Esophagus muscularis mucosa (tissue), 4 donors: ENCODE results near the gene RECK. TPM values are rescaled to one million over a fixed set of nuclear protein-coding genes. Genes with fewer than 3 reads are reported as not detected.
"Not testable (repeated sequence)": the region's sequence is repeated elsewhere in the genome, so short reads cannot be mapped to it uniquely, and the experiment has no call there.

Experiments
- DNase-seq: peaks from one replicate; pipeline ENCODE4 v3.0.0-alpha.2; 2017; ENCODE audit errors: extremely low spot score
- H3K27ac ChIP-seq, 4 donors: fragments of 200-600 bp; sonication (generic); replicated peaks in 1 of 4; 1 replicate in 3 of 4; 2 replicates in 1 of 4; pipeline ENCODE4 v1.5.1; 2016 to 2019; ENCODE audit warnings: mild to moderate bottlenecking in 1 of 4
- H3K27me3 ChIP-seq, 4 donors: fragments of 200-600 bp; sonication (generic); one replicate each; pipeline versions ENCODE4 v1.5.1 to v1.6.0; 2016 to 2019
- H3K36me3 ChIP-seq, 4 donors: fragments of 200-600 bp; sonication (generic); one replicate each; pipeline ENCODE4 v1.5.1; 2016 to 2019
- H3K4me1 ChIP-seq, 4 donors: fragments of 200-600 bp; sonication (generic); one replicate each; pipeline ENCODE4 v1.5.1; 2016 to 2019
- H3K4me3 ChIP-seq, 4 donors: fragments of 200-600 bp; sonication (generic); 1 replicate in 2 of 4; 2 replicates in 2 of 4; pipeline ENCODE4 v1.5.1; 2016 to 2019; ENCODE audit warnings: mild to moderate bottlenecking in 4 of 4, moderate library complexity in 1 of 4
- H3K9me3 ChIP-seq, 4 donors: fragments of 200-600 bp; sonication (generic); 1 replicate in 3 of 4; 2 replicates in 1 of 4; pipeline ENCODE4 v1.5.1; 2016 to 2019
- EP300 ChIP-seq: sonication (generic); formaldehyde crosslinking; IDR thresholded peaks from one replicate; pipeline ENCODE4 v1.6.1; 2017; ENCODE audit warnings: antibody characterized with exemption
- POLR2A ChIP-seq: fragments of 450-650 bp; IDR thresholded peaks from one replicate; pipeline ENCODE4 v1.6.1; 2017; ENCODE audit warnings: antibody characterized with exemption, moderate library complexity, mild to moderate bottlenecking, low read depth
- POLR2AphosphoS5 ChIP-seq, 2 donors: sonication (generic); formaldehyde crosslinking; IDR thresholded peaks; one replicate each; pipeline ENCODE4 v1.6.1; 2017; ENCODE audit warnings: antibody characterized with exemption in 2 of 2
- WGBS: methylation state at CpG from one replicate; pipeline ENCODE4 v1.1.5; 2018; 5-methylcytosine and 5-hydroxymethylcytosine counted together
- intact Hi-C: fragments of 100-400 bp; cut with DNase I; formaldehyde crosslinking; loops from one replicate; pipeline ENCODE4 v1.15.1; 2023
- total RNA-seq, 4 donors: library from RNA; depleted of rRNA; stranded (reverse); fragments of >200 nt; gene quantifications; one replicate each; pipeline versions ENCODE4 v1.1.0 to v1.2.1, GENCODE V29; 2016
- TF ChIP-seq, protein P1 (sequence below), 3 experiments: fragments of 200-600 bp in 2 of 3; fragments of 450-650 bp in 1 of 3; sonication (generic) in 2 of 3; IDR thresholded peaks; one replicate each; pipeline ENCODE4 v1.5.1; 2017 to 2019; ENCODE audit warnings: antibody characterized with exemption in 3 of 3, mild to moderate bottlenecking in 2 of 3, moderate library complexity in 1 of 3

RECK gene
- total RNA-seq, 4 donors from 2014 or later: 16.6 to 24.2 (median 19.0) TPM

DNA sequence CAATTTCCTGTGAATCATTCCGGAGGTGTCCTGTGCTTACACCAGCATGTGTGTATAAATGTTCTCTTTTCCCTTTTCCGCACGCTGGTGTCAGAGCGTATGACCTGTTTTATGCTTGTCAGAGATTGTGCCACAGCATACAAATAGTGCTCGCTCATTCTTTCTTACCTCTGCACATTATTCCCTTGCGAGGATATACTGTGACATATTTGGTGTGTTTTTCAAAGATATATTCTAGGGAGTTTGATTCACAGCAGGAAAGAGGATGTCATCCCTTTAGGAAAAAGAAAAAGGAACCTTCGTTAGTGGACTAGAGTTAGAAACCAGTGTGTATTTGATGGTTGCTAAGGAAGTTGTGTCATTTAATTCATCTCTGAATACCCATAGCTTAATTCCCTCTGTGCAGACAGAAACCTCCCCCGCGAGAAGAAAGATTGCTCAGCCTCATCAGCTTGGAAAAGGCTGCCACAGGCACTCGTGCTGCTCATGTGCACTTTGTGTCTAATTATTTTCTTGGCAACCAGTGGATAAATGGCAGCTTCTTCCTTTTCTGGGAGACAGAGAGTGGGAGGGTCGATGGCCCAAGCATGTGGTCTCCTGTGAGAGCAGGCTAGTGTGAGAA is 117.7 kb downstream of the RECK start:
- intact Hi-C loops: no loop called here
- peaks cover 28 to 80% (median 78%) of the 10 kb centered on the region in 4 donors for H3K4me1 ChIP-seq
- no peak for TF ChIP-seq EP300
- peak; percentile 54 to 64 for TF ChIP-seq POLR2AphosphoS5 (IDR thresholded peaks at IDR 0.05)
- TF ChIP-seq, protein P1, sequence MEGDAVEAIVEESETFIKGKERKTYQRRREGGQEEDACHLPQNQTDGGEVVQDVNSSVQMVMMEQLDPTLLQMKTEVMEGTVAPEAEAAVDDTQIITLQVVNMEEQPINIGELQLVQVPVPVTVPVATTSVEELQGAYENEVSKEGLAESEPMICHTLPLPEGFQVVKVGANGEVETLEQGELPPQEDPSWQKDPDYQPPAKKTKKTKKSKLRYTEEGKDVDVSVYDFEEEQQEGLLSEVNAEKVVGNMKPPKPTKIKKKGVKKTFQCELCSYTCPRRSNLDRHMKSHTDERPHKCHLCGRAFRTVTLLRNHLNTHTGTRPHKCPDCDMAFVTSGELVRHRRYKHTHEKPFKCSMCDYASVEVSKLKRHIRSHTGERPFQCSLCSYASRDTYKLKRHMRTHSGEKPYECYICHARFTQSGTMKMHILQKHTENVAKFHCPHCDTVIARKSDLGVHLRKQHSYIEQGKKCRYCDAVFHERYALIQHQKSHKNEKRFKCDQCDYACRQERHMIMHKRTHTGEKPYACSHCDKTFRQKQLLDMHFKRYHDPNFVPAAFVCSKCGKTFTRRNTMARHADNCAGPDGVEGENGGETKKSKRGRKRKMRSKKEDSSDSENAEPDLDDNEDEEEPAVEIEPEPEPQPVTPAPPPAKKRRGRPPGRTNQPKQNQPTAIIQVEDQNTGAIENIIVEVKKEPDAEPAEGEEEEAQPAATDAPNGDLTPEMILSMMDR (IDR thresholded peaks at IDR 0.05): no peak
- no peak for TF ChIP-seq POLR2A
- H3K4me3 ChIP-seq: peak overlapping the region in 1 of 4 donors; percentile 1
- WGBS: 11% methylated on average over 11 of the region's 11 CpGs
- DNase-seq: no peak
- H3K27ac ChIP-seq: peak overlapping the region; percentile 76 to 92 (median 88)
- no peaks in the 10 kb centered on the region for H3K27me3 ChIP-seq
- peaks cover 0 to 34% (median 9%) of the 10 kb centered on the region in 4 donors for H3K36me3 ChIP-seq
- H3K9me3 ChIP-seq: no peaks in the 10 kb centered on the region

DNA sequence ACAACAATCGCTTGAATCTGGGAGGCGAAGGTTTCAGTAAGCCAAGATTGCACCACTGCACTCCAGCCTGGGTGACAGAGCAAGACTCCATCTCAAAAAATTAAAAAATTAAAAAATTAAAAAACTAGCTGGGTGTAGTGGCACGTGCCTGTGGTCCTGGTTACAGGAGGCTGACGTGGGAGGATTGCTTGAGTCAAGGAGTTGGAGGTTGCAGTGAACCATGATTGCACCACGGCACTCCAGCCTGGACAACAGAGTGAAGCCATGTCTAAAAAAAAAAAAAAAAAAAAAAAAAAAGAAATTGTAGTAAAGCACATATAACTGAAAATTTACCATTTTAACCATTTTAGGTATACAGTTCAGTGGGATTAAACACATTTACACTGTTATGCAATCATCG is 119.4 kb downstream of the RECK start:
- DNase-seq: no peak
- no peak overlapping the region for H3K4me3 ChIP-seq
- no peaks in the 10 kb centered on the region for H3K27me3 ChIP-seq
- intact Hi-C loops: no loop called here
- H3K9me3 ChIP-seq: no peaks in the 10 kb centered on the region
- TF ChIP-seq, protein P1 (IDR thresholded peaks at IDR 0.05): no peak
- TF ChIP-seq POLR2A (no peak), EP300 (no peak), POLR2AphosphoS5 (IDR thresholded peaks at IDR 0.05) (no peak)
- peaks cover 22 to 78% (median 74%) of the 10 kb centered on the region in 4 donors for H3K4me1 ChIP-seq
- H3K36me3 ChIP-seq: peaks cover 0 to 22% (median 7%) of the 10 kb centered on the region in 4 donors
- WGBS: 93% methylated on average over 6 of the region's 6 CpGs
- H3K27ac ChIP-seq: peak overlapping the region; percentile 76 to 92 (median 88)

DNA sequence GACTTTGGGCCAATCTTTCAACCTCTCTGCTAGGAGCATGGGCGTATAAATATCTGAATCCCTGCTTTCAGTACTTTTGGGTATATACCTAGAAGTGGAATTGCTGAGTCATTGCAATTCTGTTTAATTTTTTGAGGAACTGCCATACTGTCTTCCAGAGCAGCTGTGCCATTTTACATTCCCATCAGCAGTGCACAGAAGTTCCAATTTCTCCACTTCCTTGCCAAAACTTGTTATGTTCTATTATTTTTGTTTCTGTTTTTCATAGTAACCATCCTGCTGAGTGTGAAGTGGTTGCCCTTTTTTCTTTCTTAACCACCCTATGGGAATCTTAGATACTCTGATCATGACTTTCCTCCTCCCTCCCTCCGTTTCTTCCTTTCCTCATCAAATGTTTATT is 121.4 kb downstream of the RECK start:
- WGBS: 47% methylated on average over 2 of the region's 2 CpGs
- Histone ChIP-seq H3K4me3 (no peak overlapping the region), H3K27me3 (no peaks in the 10 kb centered on the region), H3K27ac (peak overlapping the region; percentile 65 to 87 (median 84)), H3K36me3 (peaks cover 0 to 19% (median 3%) of the 10 kb centered on the region in 4 donors), H3K4me1 (peaks cover 17 to 82% (median 76%) of the 10 kb centered on the region in 4 donors), H3K9me3 (no peaks in the 10 kb centered on the region)
- intact Hi-C loops: no loop called here
- DNase-seq: no peak
- TF ChIP-seq, protein P1 (IDR thresholded peaks at IDR 0.05): no peak
- TF ChIP-seq POLR2A (no peak), POLR2AphosphoS5 (IDR thresholded peaks at IDR 0.05) (no peak)

DNA sequence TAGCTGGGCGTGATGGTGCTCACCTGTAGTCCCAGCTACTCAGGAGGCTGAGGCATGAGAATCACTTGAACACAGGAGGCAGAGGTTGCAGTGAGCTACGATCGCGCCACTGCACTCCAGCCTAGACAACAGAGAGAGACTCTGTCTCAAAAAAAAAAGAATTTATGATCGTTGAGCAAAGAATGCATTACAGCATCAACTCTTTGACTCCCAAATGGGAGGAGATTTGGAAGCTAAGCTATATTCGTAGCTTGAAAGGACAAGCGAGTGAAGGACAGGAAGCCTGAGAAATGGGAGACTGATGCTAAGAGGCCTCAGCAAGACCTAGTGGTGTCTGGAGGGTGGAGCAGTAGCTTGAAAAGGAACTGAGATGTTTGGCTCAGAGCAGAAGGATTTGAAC is 122.2 kb downstream of the RECK start:
- TF ChIP-seq, protein P1 (IDR thresholded peaks at IDR 0.05): no peak
- TF ChIP-seq POLR2AphosphoS5 (IDR thresholded peaks at IDR 0.05): peak; percentile 25 to 28
- Histone ChIP-seq H3K27ac (peak overlapping the region; percentile 65 to 87 (median 84)), H3K4me3 (no peak overlapping the region), H3K27me3 (no peaks in the 10 kb centered on the region), H3K36me3 (peaks cover 0 to 19% (median 3%) of the 10 kb centered on the region in 4 donors), H3K4me1 (peaks cover 24 to 82% (median 76%) of the 10 kb centered on the region in 4 donors), H3K9me3 (no peaks in the 10 kb centered on the region)
- DNase-seq: no peak
- intact Hi-C loops: no loop called here
- WGBS: 62% methylated on average over 7 of the region's 7 CpGs

DNA sequence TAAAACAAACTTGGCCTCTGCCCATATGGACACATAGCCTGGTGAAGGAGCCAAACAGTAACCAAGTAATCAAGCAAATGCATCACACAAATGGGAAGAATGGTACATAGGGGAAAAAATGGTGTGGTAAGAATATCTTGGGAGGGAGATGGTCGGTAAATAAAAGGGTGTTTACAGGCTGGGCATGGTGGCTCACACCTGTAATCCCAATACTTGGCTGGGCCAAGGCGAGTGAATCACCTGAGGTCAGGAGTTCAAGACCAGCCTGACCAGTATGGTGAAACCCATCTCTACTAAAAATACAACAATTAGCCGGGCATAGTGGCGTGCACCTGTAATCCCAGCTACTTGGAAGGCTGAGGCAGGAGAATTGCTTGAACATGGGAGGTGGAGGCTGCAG is 122.8 kb downstream of the RECK start:
- DNase-seq, H3K9me3 ChIP-seq, H3K27me3 ChIP-seq, intact Hi-C loops, H3K4me3 ChIP-seq: not testable (repeated sequence)
- Histone ChIP-seq H3K36me3 (peaks cover 0 to 19% (median 3%) of the 10 kb centered on the region in 4 donors), H3K27ac (peak overlapping the region; percentile 65 to 87 (median 84)), H3K4me1 (peaks cover 18 to 82% (median 75%) of the 10 kb centered on the region in 4 donors)
- 94% methylated on average over 4 of the region's 4 CpGs for WGBS

DNA sequence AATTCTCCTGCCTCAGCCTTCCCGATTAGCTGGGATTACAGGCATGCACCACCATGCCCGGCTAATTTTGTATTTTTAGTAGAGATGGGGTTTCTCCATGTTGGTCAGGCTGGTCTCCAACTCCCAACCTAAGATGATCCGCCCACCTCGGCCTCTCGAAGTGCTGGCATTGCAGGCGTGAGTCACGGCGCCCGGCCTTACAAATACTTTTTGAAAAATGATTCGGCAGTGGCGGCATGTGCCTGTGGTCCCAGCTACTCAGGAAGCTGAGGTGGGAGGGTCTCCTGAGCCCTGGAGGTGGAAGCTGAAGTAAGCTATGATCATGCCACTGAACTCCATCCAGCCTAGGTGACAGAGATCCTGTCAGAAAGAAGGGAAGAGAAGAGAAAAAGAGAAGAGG is 123.4 kb downstream of the RECK start:
- intact Hi-C loops, DNase-seq, H3K4me3 ChIP-seq, H3K9me3 ChIP-seq, H3K27me3 ChIP-seq: not testable (repeated sequence)
- H3K36me3 ChIP-seq: peaks cover 0 to 19% (median 3%) of the 10 kb centered on the region in 4 donors
- WGBS: 85% methylated on average over 11 of the region's 11 CpGs
- H3K4me1 ChIP-seq: peaks cover 13 to 82% (median 75%) of the 10 kb centered on the region in 4 donors
- H3K27ac ChIP-seq: peak overlapping the region; percentile 65 to 87 (median 84)
